Measurements from ENCODE around the gene EEF2KMT. TPM values are rescaled to one million over a fixed set of nuclear protein-coding genes. Genes with fewer than 3 reads are reported as not detected.

EEF2KMT gene
- total RNA-seq, 4 donors from 2014 or later, result 6.3 to 15.8 (median 8.8) TPM

DNA sequence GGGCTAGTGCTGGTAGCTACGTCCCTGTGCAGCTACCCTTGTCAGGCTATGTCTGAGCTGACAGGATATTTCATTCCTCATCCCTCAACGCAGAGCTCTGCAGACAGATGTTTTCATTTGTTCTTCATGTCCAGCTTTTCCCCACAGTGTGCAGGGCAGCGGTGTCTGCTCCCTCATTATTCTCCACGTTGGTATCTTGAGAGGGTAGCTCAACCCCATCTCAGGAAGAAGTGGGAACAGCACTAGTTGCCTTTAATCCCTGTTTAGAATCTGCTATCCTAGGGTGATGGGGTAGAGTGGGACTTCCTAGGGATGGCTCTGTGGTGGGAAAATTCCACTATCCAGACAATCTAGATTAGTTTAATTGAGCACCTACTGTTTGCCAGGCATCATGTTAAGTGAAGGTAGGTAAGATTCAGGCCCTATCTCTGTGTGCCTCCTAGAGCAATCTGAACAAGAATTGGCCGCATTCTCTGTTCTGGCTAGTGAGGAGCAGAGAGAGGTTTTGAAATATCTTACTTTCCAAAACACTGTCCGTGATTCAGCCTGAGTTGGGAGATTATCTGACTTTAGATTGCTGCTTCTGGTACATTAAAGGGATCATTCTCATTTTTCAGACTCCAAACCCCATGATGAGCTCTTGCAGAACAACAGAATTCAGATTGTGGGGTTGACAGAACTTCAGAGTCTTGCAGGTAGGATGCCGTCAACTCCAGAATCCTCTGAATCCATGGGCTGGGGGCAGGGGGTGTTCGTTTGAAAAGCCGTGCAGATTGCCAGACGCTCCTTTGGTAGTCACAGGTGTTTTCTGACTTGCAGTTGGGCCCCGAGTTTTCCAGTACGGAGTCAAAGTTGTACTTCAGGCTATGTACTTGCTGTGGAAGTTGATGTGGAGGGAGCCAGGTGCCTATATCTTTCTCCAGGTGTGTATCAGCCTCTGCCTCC is 25.0 kb downstream of the EEF2KMT start:
- intact Hi-C loops (cut with DNase I), result no loop called here
- Histone ChIP-seq H3K9me3 (no peaks in the 10 kb centered on the region), H3K27me3 (no peaks in the 10 kb centered on the region), H3K27ac (peak overlapping the region; percentile 69 to 86 (median 79)), H3K4me3 (peak overlapping the region; percentile 58 to 84 (median 82)), H3K4me1 (peaks cover 0 to 24% (median 10%) of the 10 kb centered on the region in 3 donors), H3K36me3 (peaks cover 0 to 44% (median 0%) of the 10 kb centered on the region in 3 donors)
- TF ChIP-seq, protein P1, sequence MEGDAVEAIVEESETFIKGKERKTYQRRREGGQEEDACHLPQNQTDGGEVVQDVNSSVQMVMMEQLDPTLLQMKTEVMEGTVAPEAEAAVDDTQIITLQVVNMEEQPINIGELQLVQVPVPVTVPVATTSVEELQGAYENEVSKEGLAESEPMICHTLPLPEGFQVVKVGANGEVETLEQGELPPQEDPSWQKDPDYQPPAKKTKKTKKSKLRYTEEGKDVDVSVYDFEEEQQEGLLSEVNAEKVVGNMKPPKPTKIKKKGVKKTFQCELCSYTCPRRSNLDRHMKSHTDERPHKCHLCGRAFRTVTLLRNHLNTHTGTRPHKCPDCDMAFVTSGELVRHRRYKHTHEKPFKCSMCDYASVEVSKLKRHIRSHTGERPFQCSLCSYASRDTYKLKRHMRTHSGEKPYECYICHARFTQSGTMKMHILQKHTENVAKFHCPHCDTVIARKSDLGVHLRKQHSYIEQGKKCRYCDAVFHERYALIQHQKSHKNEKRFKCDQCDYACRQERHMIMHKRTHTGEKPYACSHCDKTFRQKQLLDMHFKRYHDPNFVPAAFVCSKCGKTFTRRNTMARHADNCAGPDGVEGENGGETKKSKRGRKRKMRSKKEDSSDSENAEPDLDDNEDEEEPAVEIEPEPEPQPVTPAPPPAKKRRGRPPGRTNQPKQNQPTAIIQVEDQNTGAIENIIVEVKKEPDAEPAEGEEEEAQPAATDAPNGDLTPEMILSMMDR (IDR thresholded peaks at IDR 0.05), result no peak
- TF ChIP-seq POLR2A (IDR thresholded peaks at IDR 0.05), result no peak
- no peak for DNase-seq
- WGBS, 2 donors, result 43 to 54% methylated on average over 8 of the region's 12 CpGs

GRCh38 chr16:5071681-5072333 is 25.8 kb downstream of the EEF2KMT start, which contains the start of gene ALG1:
Gene ALG1, plus strand, starts transcription at chr16:5071843. Its CDS starts 7 bp downstream, at chr16:5071850.
- Histone ChIP-seq H3K4me1 (peaks cover 0 to 24% (median 10%) of the 10 kb centered on the region in 3 donors), H3K9me3 (no peaks in the 10 kb centered on the region), H3K4me3 (peak within 1 kb of the TSS; percentile 58 to 84 (median 82)), H3K27ac (peak within 1 kb of the TSS; percentile 69 to 86 (median 79)), H3K36me3 (peaks cover 0 to 36% (median 0%) of the 10 kb centered on the region in 3 donors), H3K27me3 (no peaks in the 10 kb centered on the region)
- intact Hi-C loops (cut with DNase I), result no loop called here
- peak in 2 of 4 donors; percentile 55 to 73 for TF ChIP-seq POLR2A (IDR thresholded peaks at IDR 0.05)
- TF ChIP-seq, protein P1 (IDR thresholded peaks at IDR 0.05), result peak in 1 of 6 experiments; percentile 15
- 0% methylated on average over 8 to 13 of the region's 53 CpGs for WGBS, 2 donors
- peak; percentile 33 for DNase-seq

GRCh38 chr16:5071341-5071680 is 26.3 kb downstream of the EEF2KMT start:
- 46 to 48% methylated on average over 7 of the region's 7 CpGs for WGBS, 2 donors
- H3K4me1 ChIP-seq, result peaks cover 0 to 24% (median 10%) of the 10 kb centered on the region in 3 donors
- TF ChIP-seq, protein P1 (IDR thresholded peaks at IDR 0.05), result no peak
- no peak for TF ChIP-seq POLR2A (IDR thresholded peaks at IDR 0.05)
- peak overlapping the region; percentile 58 to 84 (median 82) for H3K4me3 ChIP-seq
- H3K36me3 ChIP-seq, result peaks cover 0 to 31% (median 0%) of the 10 kb centered on the region in 3 donors
- DNase-seq, result no peak
- H3K27me3 ChIP-seq, result no peaks in the 10 kb centered on the region
- intact Hi-C loops (cut with DNase I), result no loop called here
- H3K9me3 ChIP-seq, result no peaks in the 10 kb centered on the region
- peak overlapping the region; percentile 69 to 86 (median 79) for H3K27ac ChIP-seq

DNA sequence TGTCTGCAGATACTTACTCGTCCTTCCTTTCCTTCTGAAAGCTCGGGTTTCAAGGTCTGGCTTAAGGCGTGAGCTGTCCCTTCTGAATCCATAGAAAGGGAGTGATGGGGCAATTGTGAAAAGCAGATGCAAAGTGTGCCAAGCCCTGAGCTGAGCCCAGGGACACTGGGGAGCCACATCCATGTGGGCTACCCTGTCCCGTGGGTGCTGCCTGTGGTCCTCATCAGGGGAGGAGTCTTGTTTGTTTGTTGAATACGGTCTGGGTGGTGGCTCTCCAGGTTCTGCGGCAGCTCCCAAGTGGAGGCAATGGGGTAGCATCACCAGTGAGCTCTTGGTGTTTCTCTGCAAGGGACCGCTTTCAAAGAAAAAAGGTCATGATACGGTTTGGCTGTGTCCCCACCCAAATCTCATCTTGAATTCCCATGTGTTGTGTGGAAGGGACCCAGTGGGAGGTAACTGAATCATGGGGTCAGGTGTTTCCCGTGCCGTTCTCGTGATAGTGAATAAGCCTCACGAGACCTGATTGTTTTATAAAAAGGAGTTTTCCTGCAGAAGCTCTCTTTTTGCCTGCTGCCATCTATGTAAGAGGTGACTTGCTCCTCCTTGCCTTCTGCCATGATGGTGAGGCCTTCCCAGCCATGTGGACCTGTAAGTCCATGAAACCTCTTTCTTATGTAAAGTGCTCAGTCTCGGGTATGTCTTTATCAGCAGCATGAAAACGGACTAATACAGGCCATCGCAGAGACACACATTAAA is 27.0 kb downstream of the EEF2KMT start:
- Histone ChIP-seq H3K27ac (peak overlapping the region in 3 of 4 donors; percentile 78 to 86 (median 80)), H3K4me1 (peaks cover 0 to 29% (median 10%) of the 10 kb centered on the region in 3 donors), H3K9me3 (no peaks in the 10 kb centered on the region), H3K27me3 (no peaks in the 10 kb centered on the region), H3K4me3 (no peak overlapping the region), H3K36me3 (peaks cover 0 to 24% (median 0%) of the 10 kb centered on the region in 3 donors)
- no peak for DNase-seq
- TF ChIP-seq, protein P1 (IDR thresholded peaks at IDR 0.05), result no peak
- no peak for TF ChIP-seq POLR2A (IDR thresholded peaks at IDR 0.05)
- 78 to 90% methylated on average over 8 to 14 of the region's 15 CpGs for WGBS, 2 donors
- intact Hi-C loops (cut with DNase I), result no loop called here
